Measurements from ENCODE around the gene ACAT2.
A peak's percentile ranks its signal among the peaks of the same experiment; 100 is the strongest.
"Not testable (repeated sequence)": the region's sequence is repeated elsewhere in the genome, so short reads cannot be mapped to it uniquely, and the experiment has no call there.

ACAT2 gene

GRCh38 chr6:159772196-159772595, 10.4 kb downstream of the ACAT2 start:
- DNase-seq (ENCODE audit: low spot score), result no peak

- no peak for DNase-seq (ENCODE audit: low spot score)
Observed at GRCh38 chr6:159777240-159777904, 15.5 kb downstream of the ACAT2 start.

GRCh38 chr6:159778131-159778530, 16.3 kb downstream of the ACAT2 start:
- DNase-seq (ENCODE audit: low spot score), result no peak

GRCh38 chr6:159778542-159779103, 16.8 kb downstream of the ACAT2 start:
- no peak for DNase-seq (ENCODE audit: low spot score)

- no peak for DNase-seq (ENCODE audit: low spot score)
Observed at GRCh38 chr6:159788276-159788675, 26.4 kb downstream of the ACAT2 start.

GRCh38 chr6:159788753-159789376, 27.0 kb downstream of the ACAT2 start:
- peak; percentile 52 for DNase-seq (ENCODE audit: low spot score)

- peak; percentile 99 for DNase-seq (ENCODE audit: low spot score)
Observed at GRCh38 chr6:159789377-159790148, 27.7 kb downstream of the ACAT2 start, which contains the start of gene TCP1. Gene TCP1, minus strand, starts transcription at chr6:159789602. Its CDS starts 134 bp downstream, at chr6:159789468.

GRCh38 chr6:159790149-159790955, 28.5 kb downstream of the ACAT2 start, which contains the start of gene MRPL18:
Gene MRPL18, plus strand, starts transcription at chr6:159790467. Its CDS starts 121 bp downstream, at chr6:159790588.
- peak; percentile 93 for DNase-seq (ENCODE audit: low spot score)

GRCh38 chr6:159790956-159791598, 29.2 kb downstream of the ACAT2 start:
- DNase-seq (ENCODE audit: low spot score), result no peak

GRCh38 chr6:159794976-159795375, 33.1 kb downstream of the ACAT2 start:
- DNase-seq (ENCODE audit: low spot score), result not testable (repeated sequence)

- no peak for DNase-seq (ENCODE audit: low spot score)
Observed at GRCh38 chr6:159797554-159797953, 35.7 kb downstream of the ACAT2 start.

GRCh38 chr6:159800141-159800865, 38.5 kb downstream of the ACAT2 start, which contains the start of gene PNLDC1:
Gene PNLDC1, plus strand, starts transcription at chr6:159800276. Its CDS starts 32 bp downstream, at chr6:159800308.
- DNase-seq (ENCODE audit: low spot score), result no peak

- no peak for DNase-seq (ENCODE audit: low spot score)
Observed at GRCh38 chr6:159801935-159802334, 40.1 kb downstream of the ACAT2 start.

GRCh38 chr6:159804504-159804903, 42.7 kb downstream of the ACAT2 start:
- no peak for DNase-seq (ENCODE audit: low spot score)

- no peak for DNase-seq (ENCODE audit: low spot score)
Observed at GRCh38 chr6:159805440-159806020, 43.7 kb downstream of the ACAT2 start.

- DNase-seq (ENCODE audit: low spot score), result no peak
Observed at GRCh38 chr6:159806021-159806458, 44.2 kb downstream of the ACAT2 start.

GRCh38 chr6:159807150-159807858, 45.5 kb downstream of the ACAT2 start:
- DNase-seq (ENCODE audit: low spot score), result no peak

- DNase-seq (ENCODE audit: low spot score), result no peak
Observed at GRCh38 chr6:159808647-159809046, 46.8 kb downstream of the ACAT2 start.

- DNase-seq (ENCODE audit: low spot score), result no peak
Observed at GRCh38 chr6:159809149-159809548, 47.3 kb downstream of the ACAT2 start.
